Progenitor cell of endocrine pancreas (in vitro differentiated cells): Measurements from ENCODE around the gene FXYD6. TPM values are rescaled to one million over a fixed set of nuclear protein-coding genes. Genes with fewer than 3 reads are reported as not detected.

Experiments used
- DNase-seq: peaks from one replicate; pipeline ENCODE4 v3.0.0; 2021; ENCODE audit warnings: low spot score; ENCODE audit not compliant: unreplicated experiment
- H3K27ac Mint-ChIP-seq: 2 replicates; pipeline ENCODE4 v1.8.0; 2021; ENCODE audit warnings: mild to moderate bottlenecking, moderate library complexity, mixed read lengths
- H3K27me3 Mint-ChIP-seq: 2 replicates; pipeline ENCODE4 v1.8.0; 2021; ENCODE audit warnings: mixed read lengths
- H3K36me3 Mint-ChIP-seq: 2 replicates; pipeline ENCODE4 v1.8.0; 2022; ENCODE audit warnings: mixed read lengths; ENCODE audit not compliant: insufficient read depth
- H3K4me1 Mint-ChIP-seq: 2 replicates; pipeline ENCODE4 v1.8.0; 2021; ENCODE audit warnings: low read depth, mixed read lengths
- H3K4me3 Mint-ChIP-seq: 2 replicates; pipeline ENCODE4 v1.8.0; 2021; ENCODE audit warnings: low read depth, mild to moderate bottlenecking, moderate library complexity, mixed read lengths
- H3K9me3 Mint-ChIP-seq: 2 replicates; pipeline ENCODE4 v1.8.0; 2021; ENCODE audit warnings: low read depth, mixed read lengths
- CTCF ChIP-seq: fragments of 200-600 bp; sonication (generic); IDR thresholded peaks from one replicate; pipeline ENCODE4 v1.5.0; 2021; ENCODE audit warnings: antibody characterized with exemption, mild to moderate bottlenecking; ENCODE audit not compliant: unreplicated experiment
- total RNA-seq: library from RNA; stranded (reverse); gene quantifications from 2 replicates; pipeline ENCODE4 v1.2.1, GENCODE V29; 2021

Gene FXYD6
- total RNA-seq, 1 donor from 2014 or later = 28.5 TPM

GRCh38 chr11:117849781-117850414 lies 26.6 kb downstream of the FXYD6 start:
- Mint-ChIP-seq H3K4me1 (peaks cover 3% of the 10 kb centered on the region), H3K27me3 (no peaks in the 10 kb centered on the region), H3K9me3 (peaks cover 12% of the 10 kb centered on the region), H3K27ac (peak overlapping the region; percentile 38), H3K36me3 (peaks cover 4% of the 10 kb centered on the region), H3K4me3 (no peak overlapping the region)
- no peak for TF ChIP-seq CTCF
- DNase-seq = no peak

- Mint-ChIP-seq H3K36me3 (no peaks in the 10 kb centered on the region), H3K4me3 (no peak overlapping the region)
Observed at GRCh38 chr11:117843666-117844484, 32.6 kb downstream of the FXYD6 start.

GRCh38 chr11:117842131-117842941 lies 34.1 kb downstream of the FXYD6 start:
- DNase-seq = no peak
- Mint-ChIP-seq H3K27ac (peak overlapping the region; percentile 41), H3K4me1 (peaks cover 7% of the 10 kb centered on the region), H3K4me3 (no peak overlapping the region), H3K27me3 (no peaks in the 10 kb centered on the region), H3K36me3 (no peaks in the 10 kb centered on the region), H3K9me3 (no peaks in the 10 kb centered on the region)
- no peak for TF ChIP-seq CTCF

More at GRCh38 chr11:117843666-117844484, 32.6 kb downstream of the FXYD6 start:
- Mint-ChIP-seq H3K4me1 (no peaks in the 10 kb centered on the region), H3K27ac (no peak overlapping the region), H3K9me3 (no peaks in the 10 kb centered on the region), H3K27me3 (no peaks in the 10 kb centered on the region)
- peak; percentile 74 for DNase-seq
- peak; percentile 89 for TF ChIP-seq CTCF

- no peak for DNase-seq
- H3K27ac Mint-ChIP-seq = peak overlapping the region; percentile 31
- no peaks in the 10 kb centered on the region for H3K36me3 Mint-ChIP-seq
- H3K4me1 Mint-ChIP-seq = peaks cover 13% of the 10 kb centered on the region
- H3K27me3 Mint-ChIP-seq = no peaks in the 10 kb centered on the region
- H3K4me3 Mint-ChIP-seq = no peak overlapping the region
- TF ChIP-seq CTCF = no peak
- H3K9me3 Mint-ChIP-seq = no peaks in the 10 kb centered on the region
Observed at GRCh38 chr11:117841551-117842031, 34.9 kb downstream of the FXYD6 start.
